ENCODE data around the gene CEP68.

The CEP68 gene

GRCh38 chr2:65054749-65055421, 1.3 kb upstream of the CEP68 start:
- ChIA-PET POLR2A (interaction anchor here (1.2 kb wide), 1 partner anchor 10 kb away, joined by 5 read pairs; no protein-coding TSS in a partner anchor), CTCF (interaction anchor here (1.0 to 3.4 kb wide), 9 partner anchors 8 to 519 kb away, joined by 3 to 18 read pairs (median 5); partner anchors contain the start of gene RAB1A)
- peak overlapping the region; percentile 83; the same call in 1 of the 2 replicates for H3K4me3 ChIP-seq (ENCODE audit: low read depth, low read length)

GRCh38 chr2:65055422-65056214, 598 bp upstream of the CEP68 start:
- peak overlapping the region; percentile 83 for H3K4me3 ChIP-seq (ENCODE audit: low read depth, low read length)
- CTCF ChIA-PET, result interaction anchor here (0.6 to 3.4 kb wide), 14 partner anchors 8 to 519 kb away, joined by 3 to 18 read pairs (median 3); partner anchors contain the start of gene RAB1A
- TF ChIP-seq CTCF (IDR thresholded peaks at IDR 0.05; ENCODE audit: insufficient read depth, low read length, missing control alignments), result no peak
- POLR2A ChIA-PET, result interaction anchor here (0.7 to 1.9 kb wide), 10 partner anchors 9 to 523 kb away, joined by 3 to 5 read pairs (median 4); partner anchors contain the start of gene ACTR2
- no peak for DNase-seq (ENCODE audit: low read depth, low spot score)

More at GRCh38 chr2:65054749-65055421, 1.3 kb upstream of the CEP68 start:
- DNase-seq (ENCODE audit: low read depth, low spot score), result no peak
- TF ChIP-seq CTCF (IDR thresholded peaks at IDR 0.05; ENCODE audit: insufficient read depth, low read length, missing control alignments), result no peak

GRCh38 chr2:65057054-65057375, 799 bp downstream of the CEP68 start:
- ChIA-PET POLR2A (interaction anchor here (1.9 kb wide), 1 partner anchor 171 kb away, joined by 5 read pairs; the partner anchor contains the start of gene ACTR2), CTCF (interaction anchor here (0.9 to 1.9 kb wide), 3 partner anchors 73 to 122 kb away, joined by 3 to 7 read pairs (median 3); partner anchors contain the start of gene RAB1A)
- H3K4me3 ChIP-seq (ENCODE audit: low read depth, low read length), result peak overlapping the region; percentile 83
- no peak for TF ChIP-seq CTCF (IDR thresholded peaks at IDR 0.05; ENCODE audit: insufficient read depth, low read length, missing control alignments)
- no peak for DNase-seq (ENCODE audit: low read depth, low spot score)

GRCh38 chr2:65057391-65058052, 1.3 kb downstream of the CEP68 start:
- CTCF ChIA-PET, result interaction anchor here (0.9 to 1.6 kb wide), 2 partner anchors 117 to 121 kb away, joined by 3 read pairs; no protein-coding TSS in a partner anchor
- DNase-seq (ENCODE audit: low read depth, low spot score), result no peak
- TF ChIP-seq CTCF (IDR thresholded peaks at IDR 0.05; ENCODE audit: insufficient read depth, low read length, missing control alignments), result no peak
- POLR2A ChIA-PET, result interaction anchor here (1.9 kb wide), 1 partner anchor 170 kb away, joined by 5 read pairs; the partner anchor contains the start of gene ACTR2
- H3K4me3 ChIP-seq (ENCODE audit: low read depth, low read length), result peak overlapping the region; percentile 83

GRCh38 chr2:65059071-65059470, 2.9 kb downstream of the CEP68 start:
- no peak for TF ChIP-seq CTCF (IDR thresholded peaks at IDR 0.05; ENCODE audit: insufficient read depth, low read length, missing control alignments)
- DNase-seq (ENCODE audit: low read depth, low spot score), result no peak
- ChIA-PET CTCF (interaction anchor here (1.5 to 1.8 kb wide), 2 partner anchors 16 to 128 kb away, joined by 6 read pairs; no protein-coding TSS in a partner anchor), POLR2A (no interaction called here)
- H3K4me3 ChIP-seq (ENCODE audit: low read depth, low read length), result no peak overlapping the region

All from AG04449 (cell line).